GM19025 (cell line): Measurements from ENCODE around the gene NAP1L5.
A peak's percentile ranks its signal among the peaks of the same experiment; 100 is the strongest.

Experiments
- ATAC-seq: cut with Tn5 transposase; IDR thresholded peaks from one replicate; pipeline ENCODE4 v1.9.1; 2021; ENCODE audit warnings: mild to moderate bottlenecking, low read depth, moderate library complexity; ENCODE audit not compliant: unreplicated experiment

The NAP1L5 gene

DNA sequence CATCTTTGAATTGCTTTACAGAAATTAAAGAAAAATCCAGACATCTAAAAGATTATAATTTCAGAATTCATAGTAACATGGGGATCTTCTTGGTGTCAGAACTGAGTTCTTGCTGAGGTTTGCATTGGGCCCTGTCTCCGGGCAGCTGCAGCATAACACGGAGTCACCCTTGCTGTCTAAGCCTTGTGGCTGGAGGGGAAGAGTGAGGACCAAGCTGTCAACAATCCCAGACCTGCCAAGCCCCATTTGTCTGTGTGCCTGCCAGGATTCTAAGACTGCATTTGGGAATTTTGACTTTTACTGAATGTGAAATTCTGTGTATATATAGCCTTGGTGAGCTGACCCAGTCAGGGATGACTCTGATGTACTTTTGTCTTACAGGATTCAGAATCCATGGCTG is 25.2 kb upstream of the NAP1L5 start:
- ATAC-seq, result no peak

DNA sequence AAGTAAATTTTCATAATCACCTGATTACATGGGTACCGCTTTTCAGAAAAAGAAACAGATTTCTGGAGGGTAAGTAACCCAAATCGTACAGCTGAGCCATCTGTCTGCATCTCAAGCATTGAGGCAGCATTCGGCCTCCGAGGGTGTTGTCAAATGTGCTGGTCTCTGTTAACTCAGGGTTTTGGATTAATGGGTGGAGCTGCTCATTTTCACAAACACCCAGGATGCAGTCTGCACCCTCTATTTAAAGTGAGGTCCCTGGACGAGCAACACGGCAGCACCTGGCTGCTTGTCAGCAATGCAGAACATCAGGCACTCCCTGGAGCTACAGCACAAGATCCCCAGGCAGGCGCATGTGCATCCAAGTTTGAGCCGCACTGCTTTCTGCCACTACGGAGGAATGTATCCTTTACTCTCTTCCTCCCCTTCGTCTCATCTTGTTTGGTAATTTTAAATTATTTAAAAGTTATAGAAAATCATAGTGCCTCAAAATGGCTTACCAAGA is 24.7 kb upstream of the NAP1L5 start:
- ATAC-seq, result no peak

DNA sequence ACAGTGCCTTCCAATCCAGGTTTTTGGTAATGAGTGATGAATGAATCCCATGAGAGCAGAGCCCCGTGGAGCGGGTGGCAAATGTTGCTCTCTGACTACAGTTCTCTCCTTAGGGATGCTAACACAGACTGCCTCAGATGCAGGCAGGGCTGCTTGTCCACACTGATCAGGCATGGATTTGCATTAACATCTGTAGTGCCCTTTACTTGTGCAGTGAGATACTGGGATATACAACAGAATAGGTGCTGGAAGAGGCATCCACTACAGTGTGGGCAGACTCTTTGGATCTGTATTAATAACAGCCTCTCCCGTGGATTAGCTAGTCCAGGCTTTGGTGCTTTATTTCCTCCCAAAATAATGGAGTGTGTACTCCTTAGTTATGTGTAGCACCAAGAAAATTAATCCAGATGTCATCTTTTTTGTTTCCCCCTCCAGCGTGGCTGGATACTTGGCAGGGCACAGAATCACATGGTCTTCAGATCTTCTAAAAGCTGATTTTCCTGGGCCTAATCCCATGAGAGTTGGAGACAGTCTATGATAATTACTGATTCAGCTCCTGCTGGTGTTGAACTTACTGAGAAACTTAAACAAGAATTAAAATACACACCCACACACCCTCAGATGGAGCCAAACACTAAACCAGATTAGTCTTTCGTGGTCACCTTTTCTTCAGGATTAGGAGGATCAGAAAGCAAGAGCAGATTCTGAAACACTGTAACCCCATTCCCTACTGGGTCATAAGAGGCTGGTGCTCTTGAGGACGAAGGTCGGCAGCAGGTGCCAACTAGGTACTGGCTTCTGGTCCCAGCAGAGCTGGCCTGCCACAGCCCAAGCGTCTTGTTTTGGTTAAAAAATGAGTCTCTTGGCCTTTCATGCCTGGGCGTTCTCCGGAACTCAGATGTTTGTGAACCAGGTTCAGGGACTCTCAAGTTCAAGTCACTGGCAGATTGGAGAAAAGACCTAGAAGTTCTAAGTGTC is 23.1 kb upstream of the NAP1L5 start:
- no peak for ATAC-seq

DNA sequence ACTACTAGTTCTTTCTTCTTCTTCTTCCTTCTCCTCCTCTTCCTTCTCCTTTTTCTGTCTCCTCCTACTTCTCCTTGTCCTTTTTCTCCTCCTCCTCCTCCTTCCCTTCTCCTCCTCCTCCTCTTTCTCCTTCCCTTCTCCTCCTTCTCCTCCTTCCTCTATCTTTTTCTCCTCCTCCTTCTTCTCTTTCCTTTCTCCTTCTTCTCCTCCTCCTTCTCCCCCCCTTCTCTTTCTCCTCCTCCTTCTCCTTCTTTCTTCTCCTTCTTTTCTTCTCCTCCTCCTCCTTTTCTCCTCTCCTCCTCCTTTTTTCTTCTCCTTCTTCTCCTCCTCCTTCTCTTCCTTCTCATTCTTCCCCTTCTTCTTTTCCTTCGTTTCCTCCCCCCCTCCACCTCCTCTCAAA is 21.8 kb upstream of the NAP1L5 start:
- ATAC-seq, result no peak

DNA sequence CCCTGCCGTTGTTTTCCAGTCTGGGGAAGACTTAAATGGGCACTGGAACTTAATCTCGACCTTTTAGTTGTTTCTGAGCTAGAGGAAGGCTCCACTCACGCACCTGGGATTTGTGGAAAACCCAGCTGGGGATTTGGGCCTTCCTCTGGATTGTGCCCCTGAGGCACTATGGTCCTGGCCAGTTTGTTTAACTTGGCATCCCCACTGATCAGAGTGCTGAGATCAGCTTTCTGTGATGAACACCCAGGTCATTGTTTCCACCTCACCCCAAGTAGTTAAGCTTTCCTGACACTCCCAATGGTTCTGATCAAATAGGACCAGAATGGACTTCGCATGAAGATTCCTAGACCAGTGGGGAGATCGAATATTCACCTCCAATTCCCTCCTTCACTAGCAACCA is 20.5 kb upstream of the NAP1L5 start:
- no peak for ATAC-seq

DNA sequence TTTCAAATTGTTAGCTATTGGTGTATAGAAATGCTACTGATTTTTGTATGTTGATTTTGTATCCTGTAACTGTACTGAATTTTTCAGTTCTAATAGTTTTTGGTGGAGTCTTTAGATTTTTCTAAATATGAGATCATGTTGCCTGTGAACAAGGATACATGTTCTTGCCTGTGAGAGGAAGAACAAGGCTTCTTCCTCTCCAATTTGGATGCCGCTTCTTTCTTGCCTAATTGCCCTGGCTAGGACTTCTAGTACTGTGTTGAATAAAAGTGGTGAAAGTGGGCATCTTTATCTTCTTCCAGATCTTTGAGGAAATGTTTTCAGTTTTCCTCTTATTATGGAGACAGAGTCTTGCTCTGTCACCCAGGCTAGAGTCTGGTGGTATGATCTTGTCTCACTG is 16.2 kb upstream of the NAP1L5 start:
- ATAC-seq, result no peak

DNA sequence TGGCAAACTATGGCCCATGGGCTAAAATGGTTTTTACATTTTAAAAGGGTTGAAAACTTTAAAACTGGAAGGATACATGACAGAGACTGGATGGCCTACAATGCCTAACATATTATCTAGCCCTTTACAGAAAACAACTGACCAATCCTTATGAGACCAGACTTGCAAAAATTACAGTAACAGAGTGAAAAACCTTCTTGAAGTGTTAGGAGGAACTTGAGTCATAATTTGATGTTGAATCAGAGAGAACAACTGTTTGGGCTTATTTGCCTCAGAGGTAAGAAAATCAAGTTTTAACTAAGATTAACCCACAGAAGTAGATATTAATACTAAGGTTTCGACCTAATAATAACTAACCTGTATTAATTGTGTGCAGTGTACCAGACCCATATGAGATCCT is 12.4 kb upstream of the NAP1L5 start:
- no peak for ATAC-seq

DNA sequence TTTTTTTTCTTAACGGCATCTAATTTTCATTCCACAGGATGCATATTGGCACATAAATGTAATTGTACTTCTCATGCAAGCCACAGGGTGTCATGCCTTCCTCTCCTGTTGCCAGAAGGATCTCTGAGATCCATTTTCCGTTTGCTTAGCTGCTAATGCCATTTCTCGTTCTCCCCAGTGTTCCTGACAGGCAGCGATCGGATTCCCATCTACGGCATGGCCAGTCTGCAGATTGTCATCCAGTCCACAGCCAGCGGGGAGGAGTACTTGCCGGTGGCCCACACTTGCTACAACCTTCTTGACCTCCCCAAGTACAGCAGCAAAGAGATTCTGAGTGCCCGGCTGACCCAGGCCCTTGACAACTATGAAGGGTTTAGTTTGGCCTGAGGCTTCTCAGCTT is 8.9 kb upstream of the NAP1L5 start:
- ATAC-seq, result no peak

DNA sequence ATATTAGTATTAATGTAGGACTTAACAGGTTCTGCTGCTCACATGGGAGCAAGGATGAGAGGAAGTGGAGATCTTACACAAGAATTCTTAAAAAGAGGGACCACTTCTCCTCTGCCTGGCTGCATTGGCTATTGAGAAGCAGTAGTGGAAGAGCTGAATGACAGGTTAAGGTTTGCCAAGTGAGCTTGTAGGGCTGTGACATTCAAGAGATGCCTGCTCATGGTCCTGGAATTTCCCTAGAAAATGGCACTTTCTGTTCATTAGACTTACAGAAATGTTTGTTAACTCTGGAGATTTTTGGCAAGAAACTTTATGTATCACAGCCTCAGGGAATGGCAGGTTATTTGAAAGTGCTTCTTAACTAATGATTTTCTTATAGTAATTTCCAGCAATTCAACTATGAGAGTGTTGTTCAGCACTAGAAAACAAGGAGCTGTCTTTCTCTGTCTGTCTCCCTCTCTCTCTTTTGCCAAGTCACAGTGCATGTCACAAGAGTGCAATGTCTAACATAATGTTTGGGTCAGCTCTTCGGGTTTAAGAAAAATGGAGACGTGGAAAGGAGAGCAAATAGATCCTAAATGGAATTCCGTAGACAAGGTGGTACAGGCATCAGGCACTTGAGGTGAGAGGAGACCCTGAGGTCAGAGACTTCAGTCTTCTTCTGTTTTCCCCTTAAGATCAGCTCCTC is 8.3 kb upstream of the NAP1L5 start:
- ATAC-seq, result no peak

DNA sequence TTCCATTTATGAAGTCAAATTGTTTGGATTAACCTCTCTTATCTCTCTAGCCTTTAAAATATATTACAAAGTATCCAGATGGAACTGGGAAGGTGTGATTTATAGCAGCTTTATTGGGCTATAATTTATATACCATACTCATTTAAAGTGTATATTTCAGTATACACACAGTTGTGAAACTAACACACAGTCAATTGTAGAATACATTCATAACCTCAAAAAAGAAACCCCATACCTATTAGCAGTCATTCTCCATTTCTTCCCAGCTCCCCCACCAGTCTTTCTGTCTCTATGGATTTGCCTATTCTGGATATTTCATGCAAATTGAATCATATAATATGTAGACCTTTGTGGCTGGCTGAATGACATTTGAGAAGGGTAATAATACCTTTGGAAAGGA is 7.6 kb upstream of the NAP1L5 start:
- no peak for ATAC-seq

DNA sequence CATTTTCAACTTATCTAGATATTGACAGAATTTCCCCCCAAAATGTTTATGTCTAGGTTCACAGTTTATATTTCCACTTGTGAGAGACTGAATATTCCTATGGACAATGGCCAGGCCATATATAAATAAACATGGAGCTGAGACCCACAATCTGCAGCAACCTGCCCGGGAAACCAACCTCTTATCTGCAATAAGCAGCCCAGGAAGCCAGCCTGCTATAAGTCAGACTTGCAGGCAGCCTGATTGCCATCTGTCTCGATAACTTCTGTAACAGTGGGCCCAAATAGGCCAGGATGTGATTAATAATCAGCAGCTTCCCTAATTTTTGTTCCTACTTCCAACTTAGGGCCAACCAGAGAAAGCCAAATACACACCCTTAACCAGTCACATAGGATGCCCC is 5.2 kb upstream of the NAP1L5 start:
- ATAC-seq, result no peak

DNA sequence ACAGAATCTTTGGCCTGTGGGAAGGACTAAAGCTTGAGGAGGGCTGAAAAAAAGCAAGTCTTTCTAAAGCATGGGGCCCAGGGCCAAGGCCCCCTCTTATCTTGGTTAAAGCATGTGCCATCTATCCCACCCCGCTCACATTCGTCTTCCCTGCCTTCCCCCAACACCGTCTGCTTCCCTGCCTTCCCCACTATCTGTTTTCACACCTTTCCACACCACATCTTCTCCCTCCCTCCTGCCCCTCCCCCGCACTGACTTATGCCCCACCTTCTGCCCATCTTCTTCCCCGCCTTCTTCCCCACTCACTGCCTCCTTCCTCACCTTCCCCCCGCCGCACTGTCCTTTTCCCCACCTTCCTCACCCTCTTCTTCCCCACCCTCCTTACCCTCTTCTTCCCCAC is 890 bp upstream of the NAP1L5 start:
- ATAC-seq, result no peak

DNA sequence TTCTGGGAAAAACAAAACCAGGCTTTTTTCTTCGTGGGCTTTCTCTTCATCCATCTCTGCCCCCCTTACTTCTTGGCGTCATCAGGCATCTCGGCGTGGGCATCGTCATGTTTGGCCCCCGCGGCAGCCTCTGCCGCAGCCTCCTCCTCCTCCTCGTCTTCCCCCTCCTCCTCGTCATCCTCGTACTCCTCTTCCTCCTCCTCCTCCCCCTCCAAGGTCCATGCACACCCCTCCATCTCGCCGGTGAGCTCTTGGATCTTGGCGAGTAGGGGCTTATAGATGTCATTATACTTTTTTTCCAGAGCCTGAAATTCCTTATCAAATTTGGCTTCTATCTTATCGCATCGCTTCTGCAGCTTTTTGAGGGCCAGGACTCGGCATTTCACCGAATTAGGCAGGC is 488 bp downstream of the NAP1L5 start:
- no peak for ATAC-seq

DNA sequence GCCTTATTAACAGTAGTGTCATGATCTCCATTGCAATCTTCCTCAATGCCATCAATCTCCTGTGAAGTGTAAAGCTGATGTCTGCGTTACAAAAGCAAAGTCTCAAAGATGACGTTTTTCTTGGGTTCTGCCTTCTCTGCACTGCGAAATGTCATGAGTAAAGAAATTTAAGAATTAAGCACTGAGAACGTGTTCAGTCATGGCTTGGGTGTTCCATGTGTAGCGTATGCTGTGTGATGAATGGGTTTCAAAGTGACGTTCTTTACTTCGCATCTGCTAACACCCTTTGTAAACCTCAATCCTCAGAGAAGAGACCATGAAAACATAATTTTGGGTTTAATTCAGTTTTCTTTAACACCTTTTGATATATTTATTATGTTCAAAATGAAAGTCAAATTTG is 999 bp downstream of the NAP1L5 start:
- no peak for ATAC-seq

DNA sequence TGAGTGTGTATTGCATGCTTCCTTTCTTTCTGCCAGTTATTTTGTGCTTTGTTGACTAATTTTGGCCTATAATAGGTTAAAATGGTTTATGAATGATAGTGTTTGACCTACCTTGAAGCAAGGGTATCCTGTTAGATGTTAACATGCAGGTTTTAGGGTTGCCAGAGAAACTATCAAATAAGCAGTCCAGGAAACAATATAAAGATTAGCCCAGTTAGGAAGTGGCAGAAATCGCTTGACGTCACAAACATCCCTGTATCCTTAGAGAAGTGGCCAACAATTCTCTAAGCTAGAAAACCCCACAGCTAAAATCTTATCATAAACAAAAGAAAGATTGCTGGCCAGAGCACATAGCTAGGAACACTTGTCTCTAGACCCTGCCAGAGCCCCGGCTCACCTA is 3.8 kb downstream of the NAP1L5 start:
- no peak for ATAC-seq

DNA sequence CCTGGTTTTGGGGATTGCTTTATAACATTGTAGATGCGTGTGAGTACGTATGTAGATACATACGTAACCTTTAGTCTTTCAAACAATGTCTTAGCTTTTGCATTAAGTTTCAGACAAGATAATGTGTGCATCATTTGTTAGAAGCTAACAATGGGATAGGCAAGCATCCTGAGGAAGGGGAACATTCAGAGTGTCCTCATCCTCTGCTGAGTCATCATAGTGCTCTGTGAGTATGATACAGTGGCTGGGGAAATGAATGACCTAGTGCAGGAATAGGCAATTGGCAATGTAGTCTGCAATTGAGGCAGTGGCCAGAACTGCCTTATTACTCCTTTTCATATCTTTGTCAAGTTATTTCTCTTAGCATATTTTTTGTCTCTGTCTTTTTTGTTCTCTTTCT is 7.3 kb downstream of the NAP1L5 start:
- ATAC-seq, result no peak

DNA sequence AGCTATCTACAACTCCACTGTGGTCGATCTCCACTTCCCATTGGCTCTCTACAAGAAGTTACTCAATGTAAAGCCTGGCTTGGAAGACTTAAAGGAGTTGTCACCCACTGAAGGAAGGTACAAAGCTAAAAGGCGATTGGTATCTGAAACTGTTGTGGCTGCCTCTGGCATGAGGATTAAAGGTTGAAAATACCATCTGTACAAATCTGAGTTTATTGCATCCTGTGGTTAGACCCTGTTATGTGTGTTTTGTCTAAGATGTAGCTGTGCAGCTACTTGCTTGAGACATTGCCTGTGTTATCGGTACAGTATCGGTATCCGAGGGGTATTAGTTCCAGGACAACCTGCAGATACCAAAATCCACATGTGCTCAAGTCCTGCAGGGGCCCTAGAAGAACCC is 16.4 kb downstream of the NAP1L5 start:
- ATAC-seq, result no peak

DNA sequence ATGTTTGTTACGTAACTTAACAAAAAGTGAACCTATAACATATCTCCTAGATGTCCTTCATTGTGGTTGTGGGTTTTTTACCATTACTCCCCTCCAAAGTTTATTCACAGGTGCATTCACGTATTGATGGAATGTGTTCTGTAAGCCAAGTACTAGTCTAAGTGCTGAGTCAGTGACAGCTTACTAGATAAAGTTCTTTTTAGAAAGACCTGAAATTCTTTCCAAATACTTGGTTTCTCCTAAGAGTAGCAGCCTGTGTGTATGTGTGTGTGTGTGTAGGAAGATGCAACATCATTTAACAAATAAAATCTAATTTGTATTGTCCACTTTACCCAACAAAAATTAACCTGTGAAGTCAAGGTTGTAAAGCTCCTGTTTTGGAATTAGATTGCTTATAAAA is 22.1 kb downstream of the NAP1L5 start:
- ATAC-seq, result no peak

DNA sequence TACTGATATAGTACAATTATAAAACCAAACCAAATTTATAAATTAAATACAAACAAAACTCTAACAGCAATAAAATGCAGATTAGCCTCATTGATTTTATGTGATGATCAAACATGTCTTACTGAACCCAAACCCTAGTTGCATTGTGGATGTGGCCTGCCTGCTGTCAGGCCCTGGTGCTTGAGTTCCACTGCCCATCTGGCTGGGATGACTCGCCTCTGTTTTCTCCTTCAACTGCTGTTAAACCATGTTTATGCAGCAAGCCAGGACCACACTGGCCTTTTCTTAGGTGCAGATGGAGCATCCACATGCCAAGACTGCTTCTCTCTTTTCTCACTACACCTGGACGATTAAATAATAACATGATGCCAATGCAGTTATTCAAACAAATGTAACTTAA is 22.6 kb downstream of the NAP1L5 start:
- no peak for ATAC-seq

DNA sequence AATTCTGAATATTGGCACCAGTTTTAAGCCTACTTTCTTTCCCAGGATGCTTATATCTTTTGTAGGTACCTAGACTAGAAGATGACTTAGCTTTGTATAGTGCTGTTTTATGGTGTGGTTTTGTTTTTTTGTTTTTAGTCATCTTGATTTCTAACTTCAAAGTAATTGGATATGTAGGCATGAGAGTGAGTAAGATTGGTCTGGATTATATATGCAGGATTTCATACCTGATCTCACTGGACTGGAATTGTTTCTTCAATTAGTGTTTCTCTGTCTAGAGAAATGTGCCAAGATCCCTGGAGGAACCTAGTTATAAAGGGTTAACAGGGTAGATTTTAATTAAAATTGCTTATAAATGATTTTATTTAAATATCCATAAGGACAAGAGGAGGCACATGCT is 23.1 kb downstream of the NAP1L5 start:
- ATAC-seq, result no peak

DNA sequence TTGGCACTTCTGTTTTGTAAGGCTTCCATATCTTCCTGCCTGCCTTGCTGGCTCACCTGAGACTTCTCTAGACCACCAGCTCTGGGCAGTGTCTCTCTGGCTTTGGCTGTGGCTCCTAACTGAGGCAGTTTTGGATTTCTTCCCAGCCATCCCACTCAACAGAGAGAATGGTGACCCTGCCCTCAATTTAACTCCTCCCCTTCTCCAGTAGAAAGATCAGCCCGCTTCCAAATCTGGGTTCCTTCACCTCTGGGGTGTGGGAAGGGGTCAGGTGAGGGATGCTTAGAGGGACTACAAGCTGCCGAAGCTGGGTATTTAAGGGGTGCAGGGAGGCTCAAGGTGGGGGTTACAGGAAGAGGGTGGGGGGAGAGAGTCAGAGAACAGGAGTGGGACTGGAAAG is 23.7 kb downstream of the NAP1L5 start:
- ATAC-seq, result no peak

DNA sequence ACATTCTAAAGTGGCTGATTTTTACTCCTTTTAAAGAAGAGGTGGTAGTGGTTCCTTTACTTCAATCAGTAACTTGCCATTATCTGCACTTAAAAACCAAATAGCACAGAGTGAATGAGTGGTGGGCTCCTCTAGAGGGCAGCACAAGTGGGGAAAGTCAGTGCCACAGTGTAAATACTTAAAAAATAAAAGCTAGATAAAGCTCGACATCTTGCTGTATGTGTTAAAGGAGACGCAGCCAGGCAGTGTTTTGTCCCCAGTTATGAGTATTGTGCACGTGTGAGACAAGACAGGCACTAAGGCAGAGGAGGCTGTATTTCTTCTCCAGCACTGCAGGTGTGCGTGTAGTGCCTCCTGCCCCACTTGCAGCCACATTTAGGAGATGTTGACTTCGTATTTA is 24.6 kb downstream of the NAP1L5 start:
- peak; percentile 66 for ATAC-seq
